GM20431 (cell line): Measurements from ENCODE around the gene COL7A1.

Experiments
- in situ Hi-C: fragments of 300-500 bp; cut with MseI, MboI; formaldehyde crosslinking; loops from one replicate; pipeline ENCODE4 v1.15.0; 2020; ENCODE audit warnings: low sequenced_read_pairs; ENCODE audit not compliant: unreplicated experiment

The COL7A1 gene

DNA sequence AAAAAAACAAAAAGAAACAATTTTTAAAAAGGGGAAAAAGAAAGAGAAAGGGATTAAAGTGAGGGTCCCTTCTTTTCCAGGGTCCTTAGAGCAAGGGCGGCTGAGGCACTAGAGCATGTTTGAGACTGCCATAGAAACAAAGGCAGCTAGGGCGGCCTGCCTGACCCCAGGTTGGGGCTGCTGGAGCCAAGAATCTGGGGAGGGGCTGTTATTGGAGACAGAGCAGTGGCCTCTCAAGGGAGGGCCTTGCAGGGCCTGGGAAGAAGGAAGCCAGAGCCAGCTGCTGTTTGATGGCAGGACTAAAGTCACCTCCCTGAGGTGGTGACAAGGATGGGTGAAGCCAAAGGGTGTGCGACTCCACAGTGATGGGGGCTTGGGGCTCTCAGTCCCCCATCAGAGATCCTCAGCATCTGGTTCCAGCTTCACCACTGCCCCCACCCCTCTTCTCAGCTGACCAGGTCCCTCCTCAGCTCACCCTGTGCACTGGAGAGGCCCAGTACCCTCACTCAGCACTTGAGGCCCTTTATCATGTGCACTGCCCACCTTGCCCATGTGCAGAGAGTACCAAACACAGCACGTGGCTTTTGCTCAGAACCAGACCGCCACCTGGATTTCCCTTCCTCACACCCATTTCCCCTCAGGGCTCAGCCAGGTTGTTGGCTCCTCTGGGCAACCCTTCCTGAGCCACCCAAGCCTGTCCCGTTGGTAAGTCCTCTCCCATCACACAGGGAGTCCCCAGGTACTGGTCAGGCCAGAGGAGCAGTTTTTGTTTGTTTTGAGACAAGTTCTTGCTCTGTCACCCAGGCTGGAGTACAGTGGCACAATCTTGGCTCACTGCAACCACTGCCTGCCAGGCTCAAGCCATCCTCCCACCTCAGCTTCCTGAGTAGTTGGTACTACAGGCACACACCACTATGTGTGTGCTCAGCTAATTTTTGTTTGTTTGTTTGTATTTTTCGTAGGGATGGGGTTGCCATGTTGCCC, 24.7 kb upstream of the COL7A1 start:
- in situ Hi-C loops = no loop called here

DNA sequence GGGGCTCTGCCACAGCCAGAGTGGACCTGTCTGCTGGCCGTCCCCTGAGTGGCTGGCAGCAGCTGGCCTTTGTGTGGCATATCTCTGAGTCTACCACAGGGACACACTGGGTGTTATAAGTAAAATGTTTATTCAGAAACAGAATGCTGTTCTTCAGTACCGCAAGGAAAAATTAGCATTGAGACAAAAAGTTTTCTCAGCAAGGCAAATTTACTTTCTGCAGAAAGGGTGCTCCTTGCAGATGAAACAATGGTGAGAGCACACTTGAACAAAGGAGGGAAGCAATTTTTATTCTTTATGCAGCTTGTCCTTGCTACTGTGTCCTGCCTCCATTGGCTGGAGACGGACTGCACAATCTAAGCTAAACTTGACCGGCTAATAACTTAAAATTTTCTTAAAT, 22.4 kb upstream of the COL7A1 start:
- in situ Hi-C loops = no loop called here

- in situ Hi-C loops = no loop called here
Measured at GRCh38 chr3:48614044-48614443, 18.9 kb upstream of the COL7A1 start.

GRCh38 chr3:48612309-48612708, 17.2 kb upstream of the COL7A1 start:
- in situ Hi-C loops = no loop called here

GRCh38 chr3:48609088-48610005, 14.2 kb upstream of the COL7A1 start, which contains the start of gene UQCRC1:
Gene UQCRC1 (minus strand): TSS chr3:48609646. CDS start chr3:48609620, 26 bp downstream.
- in situ Hi-C loops = no loop called here

- in situ Hi-C loops = no loop called here
Measured at GRCh38 chr3:48607519-48607918, 12.4 kb upstream of the COL7A1 start.

- in situ Hi-C loops = no loop called here
Measured at GRCh38 chr3:48601622-48601994, 6.5 kb upstream of the COL7A1 start.

DNA sequence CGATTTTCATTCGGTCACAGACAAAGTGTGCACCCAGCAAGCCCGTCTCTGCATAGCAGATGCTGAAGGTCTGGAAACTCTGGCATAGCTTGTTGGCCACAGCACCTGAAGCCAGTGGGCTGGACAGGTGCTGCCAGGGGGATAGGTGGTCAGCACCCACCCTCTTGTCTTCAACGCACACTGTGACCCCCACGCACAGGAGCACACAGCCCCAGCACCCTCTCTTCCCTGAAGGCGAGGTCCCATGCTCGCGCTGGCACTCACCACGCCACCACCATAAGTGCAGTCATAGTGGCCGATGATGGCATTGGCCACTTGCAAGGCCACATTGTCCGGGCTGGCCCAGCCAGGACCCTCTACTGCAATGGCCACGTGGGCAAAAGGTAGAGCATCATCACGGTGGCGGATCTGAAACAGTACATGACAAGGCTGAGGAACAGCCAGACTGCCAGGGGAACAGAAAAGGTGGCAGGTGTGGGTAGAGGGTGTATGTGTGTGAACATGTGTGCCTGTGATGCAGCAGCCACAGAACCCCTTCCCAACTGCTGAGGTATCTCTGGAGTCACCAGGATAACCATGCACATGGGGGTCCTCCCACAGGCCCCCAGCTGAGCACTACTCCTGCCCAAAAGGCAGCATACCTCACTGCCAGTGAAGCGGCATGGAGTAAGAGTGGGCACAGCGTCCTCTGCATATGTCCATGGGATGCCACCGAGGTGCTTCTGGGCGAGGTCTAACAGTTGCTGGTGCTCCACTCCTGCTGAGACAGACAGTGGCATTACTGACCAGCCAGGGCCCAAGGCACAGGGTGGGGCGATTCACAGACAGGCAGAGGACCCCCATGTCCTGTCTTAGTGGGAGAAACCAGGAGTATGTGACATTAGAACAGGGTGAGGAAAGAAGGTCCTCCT, 5.8 kb upstream of the COL7A1 start:
- in situ Hi-C loops = no loop called here

GRCh38 chr3:48599509-48600285, 4.6 kb upstream of the COL7A1 start:
- in situ Hi-C loops = no loop called here

DNA sequence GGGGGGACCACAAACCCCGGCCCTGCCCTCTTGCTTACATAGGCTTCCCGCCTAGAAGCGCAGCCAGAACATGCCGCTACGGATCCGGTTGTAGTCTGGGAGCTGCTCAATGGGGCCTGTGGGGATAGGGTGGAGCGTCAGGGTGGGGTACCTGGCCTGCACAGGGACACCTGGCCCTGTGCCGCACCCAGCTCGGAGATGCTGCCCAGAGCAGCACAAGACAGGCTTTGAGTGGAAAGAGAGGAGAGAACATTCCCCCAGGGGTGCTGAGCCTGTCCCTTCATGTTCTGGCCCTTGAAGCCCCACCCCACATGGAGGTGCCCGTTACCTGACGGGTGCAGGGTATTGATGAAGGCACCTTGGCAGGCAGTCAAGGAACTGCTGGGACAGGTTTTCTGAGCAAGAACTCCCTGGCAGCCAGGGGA, 4.0 kb upstream of the COL7A1 start:
- in situ Hi-C loops = no loop called here

- in situ Hi-C loops = no loop called here
Measured at GRCh38 chr3:48598323-48599076, 3.4 kb upstream of the COL7A1 start.

- in situ Hi-C loops = no loop called here
Measured at GRCh38 chr3:48597408-48597800, 2.3 kb upstream of the COL7A1 start.

DNA sequence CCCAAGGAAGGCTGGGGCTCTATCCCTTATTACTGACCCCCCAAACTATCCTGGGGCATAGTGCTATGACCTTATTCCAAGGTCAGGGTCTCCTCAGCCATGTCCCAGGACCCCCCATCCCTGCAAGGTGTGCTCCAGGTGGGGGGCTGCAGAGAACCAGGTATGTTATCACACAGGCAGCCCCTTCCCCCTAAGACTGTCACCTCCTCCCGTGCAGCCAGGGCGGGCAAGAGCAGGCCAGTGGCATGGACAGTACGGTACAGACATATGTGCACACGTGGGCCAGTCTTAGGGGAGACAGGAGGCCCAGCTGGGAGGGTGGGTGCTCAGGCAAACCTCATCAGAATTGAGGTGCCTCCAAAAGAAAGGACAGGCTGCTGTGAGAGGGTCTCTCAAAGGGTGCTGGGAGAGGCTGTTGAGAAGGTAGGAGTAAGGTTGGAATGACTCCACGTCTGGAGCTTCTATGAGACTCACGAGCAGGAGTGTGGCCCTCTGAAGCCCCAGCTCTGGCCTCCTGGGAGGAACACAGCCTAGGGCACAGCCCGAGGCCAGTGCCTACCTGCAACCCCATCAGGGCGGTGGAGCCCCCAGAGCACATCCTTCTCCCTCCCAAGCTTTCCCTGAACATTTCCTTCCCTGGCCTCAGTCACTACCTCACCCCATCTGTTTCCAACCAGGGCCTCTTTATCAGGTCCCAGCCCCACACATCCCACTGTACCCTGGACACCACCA, 1.7 kb upstream of the COL7A1 start:
- in situ Hi-C loops = no loop called here

- in situ Hi-C loops = no loop called here
Measured at GRCh38 chr3:48596157-48596556, 1.0 kb upstream of the COL7A1 start.

DNA sequence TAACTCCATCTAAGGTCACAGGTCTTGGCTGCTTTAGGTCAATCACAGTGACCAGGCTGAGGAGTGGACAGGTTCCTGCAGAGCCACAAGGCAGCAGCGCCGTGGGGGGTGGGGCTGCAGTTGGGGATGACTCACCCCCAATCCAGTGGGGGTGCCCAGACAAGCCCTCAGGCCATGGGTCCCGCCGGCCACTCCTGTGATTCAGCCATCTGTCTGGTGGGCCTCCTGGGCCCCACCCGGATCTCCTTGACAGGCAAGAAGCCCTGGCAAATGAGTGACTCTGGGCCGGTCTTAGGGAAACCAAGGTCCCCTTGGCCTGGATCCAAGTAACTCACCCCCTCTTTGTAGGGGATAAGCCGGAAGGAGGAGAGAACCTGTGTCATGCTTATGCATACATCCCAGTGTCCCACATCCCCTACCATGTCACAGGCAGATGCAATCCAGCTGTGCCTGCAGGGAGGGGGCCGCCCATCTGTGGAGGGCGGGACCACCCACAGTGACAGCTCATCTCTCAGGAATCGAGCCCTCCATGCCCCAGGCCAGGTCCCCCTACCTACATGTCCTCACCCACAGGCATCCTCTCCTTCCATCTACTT, 495 bp upstream of the COL7A1 start:
- in situ Hi-C loops = no loop called here

DNA sequence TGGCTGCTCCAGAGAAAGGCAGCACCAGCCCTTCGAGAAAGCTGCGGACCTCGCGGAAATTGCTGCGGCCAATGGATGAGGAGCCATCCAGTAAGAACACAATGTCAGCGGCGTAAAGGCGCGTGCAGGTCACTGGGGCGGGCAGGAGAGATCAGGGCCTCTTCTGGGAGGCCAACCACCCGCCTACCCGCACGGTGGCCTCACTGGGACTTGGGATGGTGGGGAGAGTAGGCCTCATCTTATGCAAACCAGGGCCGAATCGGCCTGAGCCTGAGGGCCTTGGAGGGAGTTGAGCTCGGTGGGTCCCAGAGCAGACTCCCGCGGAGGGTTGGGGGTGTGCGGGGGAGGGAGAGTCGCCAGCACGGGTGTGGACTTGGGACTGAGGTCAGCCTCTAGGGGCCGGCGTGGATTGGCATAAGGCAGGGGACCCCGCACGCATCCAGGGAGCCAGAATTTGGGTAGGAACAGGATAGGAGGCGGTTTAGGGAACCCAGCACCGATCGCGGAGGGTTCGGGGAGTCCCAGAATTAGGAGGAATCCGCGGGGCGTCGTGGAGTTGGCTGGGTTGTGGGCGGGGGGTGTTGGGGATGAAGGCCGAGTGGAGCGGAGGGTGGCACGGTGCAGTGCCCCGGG, 596 bp downstream of the COL7A1 start:
- in situ Hi-C loops = no loop called here

- in situ Hi-C loops = no loop called here
Measured at GRCh38 chr3:48593337-48593736, 1.8 kb downstream of the COL7A1 start.
